NCI-H187 (cell line): ENCODE results near the gene PHF1.
"Not testable (repeated sequence)": the region's sequence is repeated elsewhere in the genome, so short reads cannot be mapped to it uniquely, and the experiment has no call there.

ENCODE experiments used
- DNase-seq, 2 experiments: peaks; one replicate each; lab custom pipeline; 2025; lab: John Stamatoyannopoulos, UW

The PHF1 gene

GRCh38 chr6:33391922-33392594 is 18.8 kb upstream of the PHF1 start:
- DNase-seq: peak in 1 of 2 experiments; percentile 24

- no peak for DNase-seq
These were observed 18.2 kb upstream of the PHF1 start for GRCh38 chr6:33392595-33392948.

GRCh38 chr6:33392979-33393378 is 17.8 kb upstream of the PHF1 start:
- no peak for DNase-seq

- no peak for DNase-seq
These were observed 13.3 kb upstream of the PHF1 start for GRCh38 chr6:33397541-33397940.

- DNase-seq: not testable (repeated sequence)
These were observed 12.2 kb upstream of the PHF1 start for GRCh38 chr6:33398601-33399000.

- not testable (repeated sequence) for DNase-seq
These were observed 10.9 kb upstream of the PHF1 start for GRCh38 chr6:33399881-33400280.

GRCh38 chr6:33404884-33405283 is 5.9 kb upstream of the PHF1 start:
- no peak for DNase-seq

- DNase-seq: no peak
These were observed 5.4 kb upstream of the PHF1 start for GRCh38 chr6:33405386-33405940.

- no peak for DNase-seq
These were observed 4.7 kb upstream of the PHF1 start for GRCh38 chr6:33406126-33406525.

GRCh38 chr6:33407132-33407718 is 3.6 kb upstream of the PHF1 start:
- DNase-seq: no peak

- DNase-seq: peak; percentile 91 to 93
These were observed 634 bp upstream of the PHF1 start for GRCh38 chr6:33410050-33410710.

- DNase-seq: no peak
These were observed 805 bp downstream of the PHF1 start for GRCh38 chr6:33411632-33412005.

GRCh38 chr6:33412140-33413009 is 1.6 kb downstream of the PHF1 start:
- DNase-seq: no peak

GRCh38 chr6:33413241-33414120 is 2.7 kb downstream of the PHF1 start:
- DNase-seq: no peak

- no peak for DNase-seq
These were observed 3.9 kb downstream of the PHF1 start for GRCh38 chr6:33414592-33415271.

- DNase-seq: no peak
These were observed 5.0 kb downstream of the PHF1 start for GRCh38 chr6:33415831-33416230.

GRCh38 chr6:33416386-33417127 is 5.7 kb downstream of the PHF1 start:
- no peak for DNase-seq

GRCh38 chr6:33417128-33417902 is 6.5 kb downstream of the PHF1 start:
- DNase-seq: no peak
